HL-60 (cell line): ENCODE measurements around the gene CCL18.
A peak's percentile ranks its signal among the peaks of the same experiment; 100 is the strongest.

Experiments
- GABPA ChIP-seq: IDR thresholded peaks from 2 replicates; pipeline ENCODE4 v1.6.1; 2012; ENCODE audit warnings: low read depth
- TF ChIP-seq, protein P1 (sequence below): IDR thresholded peaks from 2 replicates; pipeline ENCODE4 v1.6.1; 2012; ENCODE audit warnings: low read depth; ENCODE audit not compliant: insufficient replicate concordance
- TF ChIP-seq, protein P2 (sequence below): IDR thresholded peaks from one replicate; pipeline ENCODE4 v1.5.1; 2011; ENCODE audit warnings: low read length, control low read depth, inconsistent platforms; ENCODE audit not compliant: insufficient read depth

DNA sequence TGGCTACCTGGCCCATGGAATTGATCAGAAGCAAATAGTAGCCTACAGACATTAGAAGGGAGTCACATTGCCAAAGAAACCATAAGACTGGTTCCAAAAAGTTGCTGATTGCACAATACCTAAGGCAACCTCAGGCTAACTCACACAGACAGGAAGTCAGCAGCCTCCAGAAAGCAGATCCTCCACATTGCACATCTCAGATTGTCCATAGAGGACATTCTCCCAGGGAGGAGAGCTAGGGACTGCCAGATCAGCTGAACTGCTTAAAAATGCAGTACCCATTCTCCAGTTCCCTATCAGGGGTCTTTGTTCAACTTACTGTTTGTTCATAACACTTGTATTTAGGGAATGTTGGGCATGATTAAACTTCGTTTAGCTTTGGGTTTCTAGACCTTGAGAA is 21.7 kb downstream of the CCL18 start:
- peak; percentile 29; the same call in 1 of the 2 replicates for TF ChIP-seq GABPA
- TF ChIP-seq, protein P1, sequence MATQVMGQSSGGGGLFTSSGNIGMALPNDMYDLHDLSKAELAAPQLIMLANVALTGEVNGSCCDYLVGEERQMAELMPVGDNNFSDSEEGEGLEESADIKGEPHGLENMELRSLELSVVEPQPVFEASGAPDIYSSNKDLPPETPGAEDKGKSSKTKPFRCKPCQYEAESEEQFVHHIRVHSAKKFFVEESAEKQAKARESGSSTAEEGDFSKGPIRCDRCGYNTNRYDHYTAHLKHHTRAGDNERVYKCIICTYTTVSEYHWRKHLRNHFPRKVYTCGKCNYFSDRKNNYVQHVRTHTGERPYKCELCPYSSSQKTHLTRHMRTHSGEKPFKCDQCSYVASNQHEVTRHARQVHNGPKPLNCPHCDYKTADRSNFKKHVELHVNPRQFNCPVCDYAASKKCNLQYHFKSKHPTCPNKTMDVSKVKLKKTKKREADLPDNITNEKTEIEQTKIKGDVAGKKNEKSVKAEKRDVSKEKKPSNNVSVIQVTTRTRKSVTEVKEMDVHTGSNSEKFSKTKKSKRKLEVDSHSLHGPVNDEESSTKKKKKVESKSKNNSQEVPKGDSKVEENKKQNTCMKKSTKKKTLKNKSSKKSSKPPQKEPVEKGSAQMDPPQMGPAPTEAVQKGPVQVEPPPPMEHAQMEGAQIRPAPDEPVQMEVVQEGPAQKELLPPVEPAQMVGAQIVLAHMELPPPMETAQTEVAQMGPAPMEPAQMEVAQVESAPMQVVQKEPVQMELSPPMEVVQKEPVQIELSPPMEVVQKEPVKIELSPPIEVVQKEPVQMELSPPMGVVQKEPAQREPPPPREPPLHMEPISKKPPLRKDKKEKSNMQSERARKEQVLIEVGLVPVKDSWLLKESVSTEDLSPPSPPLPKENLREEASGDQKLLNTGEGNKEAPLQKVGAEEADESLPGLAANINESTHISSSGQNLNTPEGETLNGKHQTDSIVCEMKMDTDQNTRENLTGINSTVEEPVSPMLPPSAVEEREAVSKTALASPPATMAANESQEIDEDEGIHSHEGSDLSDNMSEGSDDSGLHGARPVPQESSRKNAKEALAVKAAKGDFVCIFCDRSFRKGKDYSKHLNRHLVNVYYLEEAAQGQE, result no peak
- TF ChIP-seq, protein P2, sequence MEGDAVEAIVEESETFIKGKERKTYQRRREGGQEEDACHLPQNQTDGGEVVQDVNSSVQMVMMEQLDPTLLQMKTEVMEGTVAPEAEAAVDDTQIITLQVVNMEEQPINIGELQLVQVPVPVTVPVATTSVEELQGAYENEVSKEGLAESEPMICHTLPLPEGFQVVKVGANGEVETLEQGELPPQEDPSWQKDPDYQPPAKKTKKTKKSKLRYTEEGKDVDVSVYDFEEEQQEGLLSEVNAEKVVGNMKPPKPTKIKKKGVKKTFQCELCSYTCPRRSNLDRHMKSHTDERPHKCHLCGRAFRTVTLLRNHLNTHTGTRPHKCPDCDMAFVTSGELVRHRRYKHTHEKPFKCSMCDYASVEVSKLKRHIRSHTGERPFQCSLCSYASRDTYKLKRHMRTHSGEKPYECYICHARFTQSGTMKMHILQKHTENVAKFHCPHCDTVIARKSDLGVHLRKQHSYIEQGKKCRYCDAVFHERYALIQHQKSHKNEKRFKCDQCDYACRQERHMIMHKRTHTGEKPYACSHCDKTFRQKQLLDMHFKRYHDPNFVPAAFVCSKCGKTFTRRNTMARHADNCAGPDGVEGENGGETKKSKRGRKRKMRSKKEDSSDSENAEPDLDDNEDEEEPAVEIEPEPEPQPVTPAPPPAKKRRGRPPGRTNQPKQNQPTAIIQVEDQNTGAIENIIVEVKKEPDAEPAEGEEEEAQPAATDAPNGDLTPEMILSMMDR, result no peak
